ENCODE data around the gene COL5A1. TPM values are rescaled to one million over a fixed set of nuclear protein-coding genes. Genes with fewer than 3 reads are reported as not detected.
A peak's percentile ranks its signal among the peaks of the same experiment; 100 is the strongest.

COL5A1 gene
- total and polyA plus RNA-seq, 2 donors from 2014 or later, result 2.4 to 23.8 TPM

- Histone ChIP-seq H3K4me3 (ENCODE audit: low read length in 3 of 3) (no peak overlapping the region), H3K4me1 (ENCODE audit: control insufficient read depth in 2 of 3, insufficient read depth in 2 of 3, low read depth in 1 of 3, low read length in 3 of 3) (no peaks in the 10 kb centered on the region), H3K9ac (ENCODE audit: low read length in 3 of 3) (no peak overlapping the region), H3K9me3 (ENCODE audit: control insufficient read depth in 2 of 3, insufficient read depth in 1 of 3, low read length in 3 of 3) (no peaks in the 10 kb centered on the region), H3K27me3 (ENCODE audit: control insufficient read depth, insufficient read depth, low read length) (no peaks in the 10 kb centered on the region), H3K27ac (ENCODE audit: low read depth in 2 of 2, low read length in 2 of 2) (no peak overlapping the region), H3K36me3 (ENCODE audit: control insufficient read depth in 2 of 3, insufficient read depth in 3 of 3, low read length in 3 of 3) (no peaks in the 10 kb centered on the region)
- FAIRE-seq (no peak), DNase-seq (peak in 1 of 5 donors; percentile 61)
- TF ChIP-seq CTCF (IDR thresholded peaks at IDR 0.05; ENCODE audit: borderline replicate concordance, extremely low read depth, insufficient read depth), result no peak
- intact Hi-C loops (cut with DNase I), result no loop called here
These were observed 87.3 kb downstream of the COL5A1 start for GRCh38 chr9:134728801-134729495.

- Histone ChIP-seq H3K4me1 (ENCODE audit: control insufficient read depth in 2 of 3, insufficient read depth in 2 of 3, low read depth in 1 of 3, low read length in 3 of 3) (no peaks in the 10 kb centered on the region), H3K4me3 (ENCODE audit: low read length in 3 of 3) (no peak overlapping the region), H3K9ac (ENCODE audit: low read length in 3 of 3) (no peak overlapping the region), H3K9me3 (ENCODE audit: control insufficient read depth in 2 of 3, insufficient read depth in 1 of 3, low read length in 3 of 3) (no peaks in the 10 kb centered on the region), H3K36me3 (ENCODE audit: control insufficient read depth in 2 of 3, insufficient read depth in 3 of 3, low read length in 3 of 3) (no peaks in the 10 kb centered on the region), H3K27ac (ENCODE audit: low read depth in 2 of 2, low read length in 2 of 2) (no peak overlapping the region), H3K27me3 (ENCODE audit: control insufficient read depth, insufficient read depth, low read length) (no peaks in the 10 kb centered on the region)
- TF ChIP-seq CTCF (IDR thresholded peaks at IDR 0.05; ENCODE audit: borderline replicate concordance, extremely low read depth, insufficient read depth), result no peak
- intact Hi-C loops (cut with DNase I), result no loop called here
- FAIRE-seq, result no peak
- DNase-seq, result no peak
These were observed 88.6 kb downstream of the COL5A1 start for GRCh38 chr9:134730011-134730760.

- Histone ChIP-seq H3K4me1 (ENCODE audit: control insufficient read depth in 2 of 3, insufficient read depth in 2 of 3, low read depth in 1 of 3, low read length in 3 of 3) (no peaks in the 10 kb centered on the region), H3K9me3 (ENCODE audit: control insufficient read depth in 2 of 3, insufficient read depth in 1 of 3, low read length in 3 of 3) (no peaks in the 10 kb centered on the region), H3K9ac (ENCODE audit: low read length in 3 of 3) (no peak overlapping the region), H3K4me3 (ENCODE audit: low read length in 3 of 3) (no peak overlapping the region), H3K27ac (ENCODE audit: low read depth in 2 of 2, low read length in 2 of 2) (no peak overlapping the region), H3K27me3 (ENCODE audit: control insufficient read depth, insufficient read depth, low read length) (no peaks in the 10 kb centered on the region), H3K36me3 (ENCODE audit: control insufficient read depth in 2 of 3, insufficient read depth in 3 of 3, low read length in 3 of 3) (no peaks in the 10 kb centered on the region)
- FAIRE-seq, result no peak
- no peak for TF ChIP-seq CTCF (IDR thresholded peaks at IDR 0.05; ENCODE audit: borderline replicate concordance, extremely low read depth, insufficient read depth)
- DNase-seq, result peak in 1 of 5 donors; percentile 23
- intact Hi-C loops (cut with DNase I), result no loop called here
These were observed 89.3 kb downstream of the COL5A1 start for GRCh38 chr9:134730761-134731496.
